Dedifferentiated amniotic fluid mesenchymal stem cell (primary cell): ENCODE measurements around the gene HAND2.
A peak's percentile ranks its signal among the peaks of the same experiment; 100 is the strongest.

Source experiments
- DNase-seq: peaks from one replicate; pipeline ENCODE4 v3.0.0-alpha.2; 2016; ENCODE audit errors: extremely low spot score

HAND2 gene

DNA sequence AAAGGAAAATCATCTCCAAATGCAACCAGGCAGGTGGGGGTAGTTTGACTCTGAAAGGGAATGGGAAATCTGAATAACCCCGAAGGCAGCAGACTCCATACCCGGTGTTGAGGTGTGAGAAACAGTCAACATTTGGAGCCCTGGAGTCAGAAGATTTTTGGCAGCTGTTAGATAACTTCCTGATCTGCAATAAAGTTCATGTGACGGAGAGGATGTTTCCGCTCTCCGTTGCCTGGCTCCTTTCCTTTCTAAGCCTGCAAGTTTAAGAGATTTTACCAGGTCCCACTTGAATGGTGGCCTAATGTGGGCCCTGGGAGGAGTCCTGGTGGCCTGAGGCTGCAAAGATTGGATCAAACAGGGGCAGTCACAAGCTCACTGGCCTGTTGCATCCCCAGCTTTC lies 27.7 kb downstream of the HAND2 start:
- DNase-seq: no peak

DNA sequence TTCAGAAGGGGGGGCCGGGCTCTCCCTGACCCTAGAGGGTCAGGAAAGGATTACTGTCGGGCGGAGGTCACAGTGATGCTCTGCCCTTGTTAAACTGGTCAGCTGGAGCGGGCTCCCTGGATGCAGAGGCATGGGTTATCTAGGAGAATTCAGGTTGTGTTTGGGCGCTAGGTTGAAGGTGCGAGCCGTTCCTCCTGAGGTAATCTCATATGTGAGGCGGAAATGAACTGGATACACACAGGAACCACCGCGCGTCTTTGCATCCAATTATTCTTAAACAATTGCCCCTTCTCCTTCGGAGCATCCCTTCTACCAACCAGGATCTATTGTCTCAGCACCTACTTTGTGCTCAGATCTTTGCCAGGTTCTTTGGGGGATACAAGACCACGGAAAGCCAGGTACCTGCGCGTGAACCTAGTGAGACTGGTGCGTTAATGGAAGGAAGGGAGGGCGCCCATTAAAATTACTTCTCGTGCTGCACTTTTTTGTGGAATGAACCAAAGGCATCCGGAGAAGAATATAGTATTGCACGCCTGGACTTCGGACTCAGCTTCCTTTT lies 28.4 kb downstream of the HAND2 start:
- no peak for DNase-seq

DNA sequence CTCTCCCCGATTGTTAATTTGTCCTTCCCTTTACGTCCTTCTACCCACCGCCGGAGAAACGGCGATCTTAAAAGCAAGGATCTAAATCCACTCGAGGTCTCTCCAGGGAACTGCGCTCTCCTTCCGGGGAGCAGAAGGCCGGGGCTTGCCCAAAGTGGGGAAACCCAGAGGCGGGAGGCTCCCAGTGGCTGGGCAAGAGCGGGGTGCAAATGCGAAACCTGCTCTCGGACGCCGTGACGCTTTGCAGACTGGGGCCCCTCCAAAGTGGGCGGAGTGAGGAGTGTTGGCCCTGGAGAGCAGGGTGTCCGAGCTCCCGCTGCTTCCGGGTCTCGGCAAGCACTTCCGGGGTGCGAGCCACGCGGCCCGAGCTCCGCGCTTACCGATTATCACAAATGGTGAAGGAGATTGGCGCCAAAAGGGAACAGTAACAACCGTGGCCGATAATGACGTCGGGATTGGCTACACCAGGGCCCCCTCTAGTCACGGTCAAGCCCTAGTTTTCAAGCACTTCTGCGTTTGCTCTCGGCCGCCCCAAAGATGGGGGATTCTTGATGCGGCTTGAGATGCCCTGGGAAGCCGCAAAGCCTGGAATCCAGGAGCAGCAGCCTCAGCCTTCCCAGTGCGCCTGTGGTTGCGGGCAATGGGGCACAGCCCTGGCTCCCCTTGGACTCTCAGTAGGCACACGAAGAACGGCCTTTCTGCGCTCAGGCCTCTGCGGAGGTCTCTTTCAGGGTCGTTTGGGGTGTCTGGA lies 29.0 kb downstream of the HAND2 start:
- DNase-seq: no peak

DNA sequence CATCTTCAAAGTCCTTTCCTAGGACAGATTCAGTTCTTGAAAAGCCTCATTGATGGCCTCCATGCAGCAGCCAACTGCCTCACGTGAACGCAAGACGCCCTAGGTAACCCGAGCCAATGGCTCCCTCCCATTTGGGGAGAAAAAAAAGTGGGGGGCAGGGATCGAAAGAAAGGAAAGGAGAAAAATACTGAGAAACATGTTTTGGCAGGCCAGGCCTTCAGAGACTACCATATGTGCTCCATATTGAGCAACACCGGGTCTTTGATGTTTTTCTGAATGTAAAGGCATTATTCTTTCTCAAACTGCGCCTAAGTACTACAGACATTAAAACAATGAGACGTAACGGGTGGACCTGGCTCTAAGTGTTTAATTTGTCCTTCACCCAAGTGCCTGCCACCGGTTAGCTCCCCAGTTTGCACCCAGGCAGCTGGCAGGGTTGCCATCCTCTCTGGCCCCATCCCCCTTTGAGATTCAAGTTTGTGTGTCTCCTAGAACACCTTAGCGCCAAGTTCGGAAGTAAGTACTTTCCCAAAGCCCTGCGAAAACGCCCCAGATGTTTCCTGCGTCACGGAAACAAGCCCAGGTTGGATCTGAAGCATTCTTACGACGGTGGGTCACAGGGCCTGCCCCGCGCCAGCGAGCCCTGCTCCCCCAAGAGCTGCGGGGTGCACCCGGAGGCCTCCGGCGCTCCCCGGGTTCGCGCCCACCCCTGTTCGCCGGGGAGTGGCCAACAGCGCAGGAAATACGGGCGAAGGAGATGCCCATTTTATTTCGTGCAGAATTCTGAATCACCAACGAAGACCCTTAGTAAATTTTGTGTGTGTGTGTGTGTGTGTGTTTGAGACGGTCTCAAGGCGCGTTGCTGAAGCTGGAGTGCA lies 30.1 kb downstream of the HAND2 start:
- DNase-seq: no peak

- no peak for DNase-seq
Observed at GRCh38 chr4:173498771-173499170, 31.3 kb downstream of the HAND2 start.

DNA sequence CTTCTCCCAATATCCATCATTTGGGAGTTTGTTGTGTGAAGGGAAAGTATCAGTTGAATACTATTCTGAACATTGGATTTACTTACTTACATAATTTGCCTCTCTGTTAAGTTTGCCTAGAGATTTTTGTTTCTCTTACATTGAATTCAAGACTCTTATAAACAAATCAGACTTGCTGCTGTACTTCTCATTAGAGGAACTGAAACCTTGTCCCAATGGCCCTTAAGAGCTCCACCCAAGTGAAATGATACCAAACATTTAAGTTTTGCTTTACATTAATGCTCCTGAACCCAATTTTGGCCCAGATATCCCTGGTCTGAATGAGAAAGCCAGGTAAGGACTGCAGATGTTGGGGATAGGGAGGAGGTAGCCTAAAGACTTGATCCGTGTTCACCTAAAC lies 32.0 kb downstream of the HAND2 start:
- DNase-seq: no peak

DNA sequence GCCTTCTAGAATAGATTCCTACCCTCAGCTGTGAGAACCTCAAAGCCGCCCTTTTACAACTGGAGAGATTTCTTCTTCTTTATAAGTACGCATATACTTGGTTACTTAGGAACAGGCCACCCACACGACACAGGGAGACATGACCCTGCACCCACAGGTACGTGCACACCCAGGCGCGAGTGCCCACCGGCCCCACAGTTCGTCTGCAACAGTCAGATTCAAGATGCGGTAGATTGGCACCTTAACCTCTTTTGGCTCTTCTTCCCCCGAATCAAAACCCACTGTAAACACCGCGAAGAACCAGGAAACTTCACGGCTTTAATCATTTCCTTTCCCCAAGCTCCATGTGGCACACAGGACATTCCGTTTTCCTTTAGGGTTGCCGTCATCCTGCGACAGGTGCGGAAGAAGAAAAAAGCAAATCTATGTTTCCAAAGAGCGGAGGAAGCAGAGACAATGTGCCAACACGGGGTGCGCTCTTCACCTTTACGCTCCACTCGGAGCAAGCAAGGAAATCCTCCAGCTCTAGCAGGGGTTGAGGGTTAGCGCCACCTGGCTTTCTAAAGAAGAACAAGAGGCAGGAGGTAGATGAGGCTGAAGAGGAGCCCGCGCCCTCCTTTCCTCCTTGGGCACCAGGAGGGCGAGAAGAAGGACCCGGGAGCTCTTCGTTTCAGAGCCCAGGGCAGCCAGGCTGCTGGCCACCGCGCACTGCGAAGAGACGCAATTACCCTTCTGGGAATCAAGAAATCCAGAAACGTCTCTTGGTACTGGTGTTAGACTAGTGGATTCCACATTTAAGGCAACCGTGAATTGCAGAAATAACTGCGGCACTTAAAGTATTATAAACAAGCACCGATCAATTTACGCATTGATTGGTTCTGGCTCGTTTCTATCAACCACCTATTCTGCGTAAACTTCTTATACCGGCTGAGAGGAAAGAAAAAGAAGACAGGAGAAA lies 35.7 kb downstream of the HAND2 start:
- DNase-seq: peak; percentile 46

DNA sequence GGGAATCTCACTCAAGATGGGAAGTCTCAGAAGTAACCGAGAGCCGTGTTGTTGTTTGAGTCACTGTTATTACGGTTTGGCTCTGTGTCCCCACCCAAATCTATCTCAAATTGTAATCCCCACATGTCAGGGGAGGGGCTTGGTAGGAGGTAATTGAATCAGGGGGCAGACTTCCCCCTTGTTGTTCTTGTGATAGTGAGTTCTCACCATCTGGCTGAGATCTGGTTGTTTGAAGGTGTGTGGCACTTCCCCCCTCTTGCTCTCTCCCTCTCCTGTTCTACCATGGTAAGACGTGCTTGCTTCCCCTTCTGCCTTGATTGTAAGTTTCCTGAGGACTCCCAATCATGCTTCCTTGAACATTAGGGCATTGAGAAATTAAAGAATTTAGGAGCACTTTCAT lies 37.0 kb downstream of the HAND2 start:
- DNase-seq: no peak

GRCh38 chr4:173492315-173492714 lies 37.7 kb downstream of the HAND2 start:
- no peak for DNase-seq

- no peak for DNase-seq
Observed at GRCh38 chr4:173490817-173491528, 39.1 kb downstream of the HAND2 start.

DNA sequence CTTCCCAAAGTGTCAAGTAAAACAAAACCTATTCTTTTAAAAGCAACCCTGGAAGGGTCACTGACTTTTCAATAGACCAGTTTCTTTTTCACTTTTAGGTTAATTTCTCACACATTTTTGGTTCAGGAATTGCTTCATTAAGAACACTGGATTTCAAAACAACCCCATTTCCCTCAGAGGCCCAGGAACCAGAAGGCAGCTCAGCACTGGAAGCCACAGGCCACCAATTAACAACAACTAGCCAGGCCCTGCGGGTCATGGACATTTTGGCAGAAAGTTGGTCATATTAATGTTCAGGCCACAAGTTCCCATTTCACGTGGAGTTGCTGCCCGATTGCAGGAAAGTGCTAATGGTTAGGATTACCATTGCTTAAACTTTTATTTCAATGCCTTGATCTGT lies 39.8 kb downstream of the HAND2 start:
- no peak for DNase-seq

DNA sequence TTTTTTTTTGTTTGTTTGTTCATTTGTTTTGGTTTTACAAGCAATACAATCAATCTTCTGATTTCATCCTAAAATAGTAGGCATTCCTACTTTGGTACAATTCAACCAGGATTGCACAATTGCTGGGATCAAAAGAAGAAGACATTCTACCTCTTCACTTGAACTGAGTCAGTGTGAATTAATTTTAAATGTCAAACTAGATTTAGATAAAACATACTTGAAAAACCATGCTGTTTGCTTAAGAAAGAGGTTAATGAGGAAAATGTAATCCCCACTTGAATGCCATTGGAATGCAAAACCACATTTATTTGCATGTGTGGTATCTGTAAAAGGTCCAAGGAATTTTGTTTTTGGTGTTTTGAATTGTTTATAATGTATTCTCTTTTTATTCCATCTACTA lies 40.5 kb downstream of the HAND2 start:
- peak; percentile 85 for DNase-seq

GRCh38 chr4:173488656-173489055 lies 41.4 kb downstream of the HAND2 start:
- peak; percentile 64 for DNase-seq

DNA sequence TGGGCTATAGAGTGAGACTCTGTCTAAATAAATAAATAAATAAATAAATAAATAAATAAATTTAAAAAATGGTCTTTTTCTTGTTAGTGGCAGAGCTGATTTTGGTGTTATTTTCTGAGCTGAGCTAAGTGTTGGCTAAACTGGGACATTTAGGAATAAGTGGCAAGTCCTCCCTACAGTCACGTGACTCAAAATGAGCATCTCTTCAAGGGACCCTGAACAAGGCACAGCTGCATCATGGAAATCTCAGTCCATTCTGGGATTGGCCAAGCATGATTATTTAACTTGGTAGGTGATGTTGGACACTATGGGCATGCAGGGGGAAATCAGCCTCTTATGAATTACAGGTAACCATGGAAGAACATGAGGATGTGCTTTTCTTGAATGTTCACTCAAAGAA lies 42.0 kb downstream of the HAND2 start:
- no peak for DNase-seq

DNA sequence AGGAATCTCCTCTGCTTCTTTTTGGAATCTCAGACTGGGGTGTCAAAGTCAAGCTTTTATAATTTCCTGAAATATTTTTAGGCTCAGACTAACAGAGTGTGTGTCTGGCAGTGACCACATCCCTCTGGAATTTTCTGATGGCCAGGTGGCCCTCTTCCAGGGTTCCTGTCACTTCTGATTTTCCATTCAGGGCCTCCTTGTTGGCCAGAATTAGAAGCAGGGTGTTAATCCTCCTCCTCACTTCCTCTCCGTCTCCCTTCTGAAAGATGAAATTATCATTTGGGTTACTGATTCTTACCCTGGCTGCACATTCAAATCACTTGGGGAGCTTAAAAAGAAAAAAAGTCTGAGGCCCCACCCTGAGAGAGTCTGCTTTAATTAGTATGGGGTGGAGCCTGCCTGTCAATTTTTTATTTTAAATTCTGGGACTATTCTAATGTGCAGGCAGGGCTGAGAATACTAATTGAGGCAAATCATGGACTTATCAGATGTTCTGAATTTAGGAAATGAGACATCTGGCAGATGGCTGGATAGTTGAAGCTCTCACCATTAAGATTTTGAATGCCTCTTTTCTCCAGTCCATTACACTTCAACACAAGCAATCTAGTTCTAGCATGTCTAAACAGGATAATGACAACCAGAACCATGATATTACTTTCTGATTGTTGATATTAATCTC lies 43.2 kb downstream of the HAND2 start:
- no peak for DNase-seq

DNA sequence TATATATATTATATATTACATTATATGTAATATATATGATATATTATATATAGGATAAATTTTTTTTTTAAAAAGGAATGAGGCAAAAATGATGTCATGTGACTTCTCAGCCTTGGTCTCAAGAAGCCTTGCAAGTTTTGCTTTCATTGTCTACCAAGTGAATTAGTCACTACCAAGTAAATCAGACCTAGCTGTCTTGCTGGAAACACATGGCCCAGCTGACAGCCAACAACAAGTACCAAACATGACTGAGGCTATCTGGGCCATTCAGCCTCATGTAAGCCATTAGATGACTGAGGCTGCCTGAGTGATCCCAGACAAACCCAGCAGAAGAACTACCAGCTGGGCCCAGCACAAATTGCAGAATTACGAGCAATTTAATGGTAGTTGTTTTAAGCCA lies 44.9 kb downstream of the HAND2 start:
- no peak for DNase-seq

- no peak for DNase-seq
Observed at GRCh38 chr4:173482330-173482931, 47.6 kb downstream of the HAND2 start.

- DNase-seq: no peak
Observed at GRCh38 chr4:173478913-173479283, 51.1 kb downstream of the HAND2 start.

- no peak for DNase-seq
Observed at GRCh38 chr4:173478201-173478912, 51.7 kb downstream of the HAND2 start.
